Upper lobe of left lung (tissue), 4 donors: Measurements from ENCODE around the gene SFTPA2.

ENCODE experiments used
- POLR2A ChIP-seq, 4 donors: fragments of 450-650 bp; IDR thresholded peaks; one replicate each; pipeline ENCODE4 v1.5.1; 2016 to 2017; ENCODE audit warnings: antibody characterized with exemption in 4 of 4, mild to moderate bottlenecking in 2 of 4
- POLR2AphosphoS5 ChIP-seq, 2 donors: sonication (generic); formaldehyde crosslinking; IDR thresholded peaks; one replicate each; pipeline ENCODE4 v1.5.1; 2017; ENCODE audit warnings: antibody characterized with exemption in 2 of 2
- TF ChIP-seq, protein P1 (sequence below), 6 experiments: fragments of 450-650 bp in 4 of 6; fragments of 200-600 bp in 2 of 6; sonication (generic) in 2 of 6; IDR thresholded peaks; one replicate each; pipeline ENCODE4 v1.5.1; 2016 to 2019; ENCODE audit warnings: antibody characterized with exemption in 6 of 6

DNA sequence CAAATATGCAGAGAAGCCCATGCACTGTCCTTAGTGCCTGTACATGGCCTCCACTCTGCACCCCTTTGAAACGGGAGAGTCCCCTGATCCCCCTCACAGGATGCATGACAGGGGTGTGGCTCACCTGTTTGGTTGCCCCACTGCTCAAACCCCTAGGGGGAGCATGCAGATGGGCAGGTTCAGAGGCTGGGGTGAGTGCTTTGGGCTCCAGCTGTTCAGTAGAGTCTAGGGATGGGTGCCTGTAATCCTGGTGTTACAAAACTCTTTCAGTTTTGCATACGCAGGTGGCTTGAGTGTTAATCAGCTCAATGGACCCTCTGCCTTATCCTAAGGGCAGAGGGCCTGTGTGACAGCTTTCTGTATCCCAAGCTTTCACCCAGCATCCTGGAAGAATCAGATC, 42.7 kb upstream of the SFTPA2 start:
- TF ChIP-seq, protein P1, sequence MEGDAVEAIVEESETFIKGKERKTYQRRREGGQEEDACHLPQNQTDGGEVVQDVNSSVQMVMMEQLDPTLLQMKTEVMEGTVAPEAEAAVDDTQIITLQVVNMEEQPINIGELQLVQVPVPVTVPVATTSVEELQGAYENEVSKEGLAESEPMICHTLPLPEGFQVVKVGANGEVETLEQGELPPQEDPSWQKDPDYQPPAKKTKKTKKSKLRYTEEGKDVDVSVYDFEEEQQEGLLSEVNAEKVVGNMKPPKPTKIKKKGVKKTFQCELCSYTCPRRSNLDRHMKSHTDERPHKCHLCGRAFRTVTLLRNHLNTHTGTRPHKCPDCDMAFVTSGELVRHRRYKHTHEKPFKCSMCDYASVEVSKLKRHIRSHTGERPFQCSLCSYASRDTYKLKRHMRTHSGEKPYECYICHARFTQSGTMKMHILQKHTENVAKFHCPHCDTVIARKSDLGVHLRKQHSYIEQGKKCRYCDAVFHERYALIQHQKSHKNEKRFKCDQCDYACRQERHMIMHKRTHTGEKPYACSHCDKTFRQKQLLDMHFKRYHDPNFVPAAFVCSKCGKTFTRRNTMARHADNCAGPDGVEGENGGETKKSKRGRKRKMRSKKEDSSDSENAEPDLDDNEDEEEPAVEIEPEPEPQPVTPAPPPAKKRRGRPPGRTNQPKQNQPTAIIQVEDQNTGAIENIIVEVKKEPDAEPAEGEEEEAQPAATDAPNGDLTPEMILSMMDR (IDR thresholded peaks at IDR 0.05): no peak
- TF ChIP-seq POLR2AphosphoS5 (IDR thresholded peaks at IDR 0.05) (no peak), POLR2A (IDR thresholded peaks at IDR 0.05) (no peak)
